Common myeloid progenitor, CD34-positive (primary cell): ENCODE data around the gene PARD6B.
"Not testable (repeated sequence)": the region's sequence is repeated elsewhere in the genome, so short reads cannot be mapped to it uniquely, and the experiment has no call there.

Experiments used
- CTCF ChIA-PET: fragments of 350-600 bp; sonication (Branson Sonifier 250); formaldehyde crosslinking; loops from one replicate; lab custom pipeline; 2021; ENCODE audit warnings: antibody characterized with exemption; lab: Charles Lee
- POLR2A ChIA-PET: fragments of 350-600 bp; sonication (Branson Sonifier 250); formaldehyde crosslinking; loops from one replicate; lab custom pipeline; 2021; ENCODE audit warnings: antibody characterized with exemption; lab: Charles Lee
- DNase-seq, 3 donors: peaks; one replicate each; pipeline versions ENCODE4 v3.0.0 to v3.0.0-alpha.2; 2013
- H3K27ac ChIP-seq, 2 experiments: 1 replicate in 1 of 2; 2 replicates in 1 of 2; pipeline ENCODE4 v1.7.0; 2013; ENCODE audit warnings: inconsistent platforms in 2 of 2, low read length in 2 of 2, mild to moderate bottlenecking in 2 of 2, low read depth in 1 of 2, moderate library complexity in 1 of 2; ENCODE audit not compliant: severe bottlenecking in 2 of 2, insufficient read depth in 1 of 2, poor library complexity in 1 of 2
- H3K27me3 ChIP-seq, 5 experiments: replicated peaks in 2 of 5; 1 replicate in 3 of 5; 2 replicates in 2 of 5; pipeline versions ENCODE4 v1.6.1 to v1.7.0; 2013; ENCODE audit warnings: low read length in 4 of 5, mild to moderate bottlenecking in 2 of 5, moderate library complexity in 2 of 5, inconsistent platforms in 1 of 5; ENCODE audit not compliant: insufficient read depth in 5 of 5, control insufficient read depth in 4 of 5
- H3K36me3 ChIP-seq, 4 experiments: 1 replicate in 2 of 4; 2 replicates in 2 of 4; pipeline versions ENCODE4 v1.6.1 to v1.7.0; 2013; ENCODE audit warnings: low read length in 3 of 4, control low read depth in 1 of 4, mild to moderate bottlenecking in 1 of 4; ENCODE audit not compliant: control insufficient read depth in 4 of 4, insufficient read depth in 4 of 4
- H3K4me1 ChIP-seq, 4 experiments: 1 replicate in 3 of 4; 2 replicates in 1 of 4; pipeline versions ENCODE4 v1.6.1 to v1.7.1; 2013; ENCODE audit warnings: low read length in 3 of 4, mild to moderate bottlenecking in 3 of 4, control low read depth in 1 of 4, inconsistent platforms in 1 of 4, moderate library complexity in 1 of 4; ENCODE audit not compliant: control insufficient read depth in 4 of 4, insufficient read depth in 4 of 4; ENCODE audit errors: control extremely low read depth in 1 of 4
- H3K4me3 ChIP-seq, 7 experiments: 1 replicate in 4 of 7; 2 replicates in 3 of 7; pipeline versions ENCODE4 v1.5.1 to v1.7.0; 2013; ENCODE audit warnings: mild to moderate bottlenecking in 7 of 7, low read length in 6 of 7, moderate library complexity in 6 of 7, inconsistent platforms in 2 of 7, low read depth in 2 of 7, control low read depth in 1 of 7; ENCODE audit not compliant: insufficient read depth in 4 of 7, control insufficient read depth in 1 of 7; ENCODE audit errors: extremely low read depth in 1 of 7
- H3K9me3 ChIP-seq, 5 experiments: 1 replicate in 4 of 5; 2 replicates in 1 of 5; pipeline versions ENCODE4 v1.6.1 to v1.7.1; 2013; ENCODE audit warnings: low read length in 4 of 5, mild to moderate bottlenecking in 2 of 5, inconsistent platforms in 1 of 5, low read depth in 1 of 5, moderate library complexity in 1 of 5; ENCODE audit not compliant: control insufficient read depth in 4 of 5, insufficient read depth in 2 of 5; ENCODE audit errors: control extremely low read depth in 1 of 5
- WGBS: methylation state at CpG from one replicate; pipeline ENCODE4 v1.1.5; 2013; ENCODE audit not compliant: insufficient coverage; 5-methylcytosine and 5-hydroxymethylcytosine counted together

Gene PARD6B

DNA sequence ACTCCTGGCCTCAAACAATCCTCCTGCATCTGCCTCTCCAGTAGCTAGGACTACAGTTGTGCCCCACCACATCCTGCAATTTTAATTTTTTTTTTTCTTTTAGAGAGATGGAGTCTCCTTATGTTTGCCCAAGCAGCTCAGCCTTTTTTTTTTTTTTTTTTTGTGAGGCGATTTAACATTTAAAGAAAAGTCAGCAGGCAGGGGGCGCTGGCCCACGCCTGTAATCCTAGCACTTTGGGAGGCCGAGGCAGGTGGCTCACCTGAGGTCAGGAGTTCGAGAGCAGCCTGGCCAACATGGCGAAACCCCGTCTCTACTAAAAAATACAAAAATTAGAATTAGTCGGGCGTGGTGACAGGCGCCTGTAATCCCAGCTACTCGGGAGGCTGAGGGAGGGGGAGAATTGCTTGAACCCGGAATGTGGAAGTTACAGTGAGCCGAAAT lies 62.2 kb downstream of the PARD6B start:
- Histone ChIP-seq H3K4me3 (peak overlapping the region in 1 of 7 experiments; percentile 78), H3K4me1 (peaks cover 0 to 24% (median 20%) of the 10 kb centered on the region in 4 experiments)
- WGBS = 50% methylated on average over 9 of the region's 13 CpGs
- not testable (repeated sequence) for H3K27me3 ChIP-seq, H3K9me3 ChIP-seq, H3K36me3 ChIP-seq, H3K27ac ChIP-seq
- CTCF ChIA-PET = interaction anchor here (1.1 to 2.5 kb wide), 17 partner anchors 9 to 188 kb away, joined by 3 to 28 read pairs (median 6); partner anchors contain the start of genes ADNP, DPM1 and MOCS3
- POLR2A ChIA-PET = interaction anchor here (0.6 to 2.6 kb wide), 4 partner anchors 10 to 165 kb away, joined by 4 to 15 read pairs (median 6); partner anchors contain the start of genes ADNP, DPM1 and MOCS3
- peak; percentile 60 to 69 (median 67) for DNase-seq

DNA sequence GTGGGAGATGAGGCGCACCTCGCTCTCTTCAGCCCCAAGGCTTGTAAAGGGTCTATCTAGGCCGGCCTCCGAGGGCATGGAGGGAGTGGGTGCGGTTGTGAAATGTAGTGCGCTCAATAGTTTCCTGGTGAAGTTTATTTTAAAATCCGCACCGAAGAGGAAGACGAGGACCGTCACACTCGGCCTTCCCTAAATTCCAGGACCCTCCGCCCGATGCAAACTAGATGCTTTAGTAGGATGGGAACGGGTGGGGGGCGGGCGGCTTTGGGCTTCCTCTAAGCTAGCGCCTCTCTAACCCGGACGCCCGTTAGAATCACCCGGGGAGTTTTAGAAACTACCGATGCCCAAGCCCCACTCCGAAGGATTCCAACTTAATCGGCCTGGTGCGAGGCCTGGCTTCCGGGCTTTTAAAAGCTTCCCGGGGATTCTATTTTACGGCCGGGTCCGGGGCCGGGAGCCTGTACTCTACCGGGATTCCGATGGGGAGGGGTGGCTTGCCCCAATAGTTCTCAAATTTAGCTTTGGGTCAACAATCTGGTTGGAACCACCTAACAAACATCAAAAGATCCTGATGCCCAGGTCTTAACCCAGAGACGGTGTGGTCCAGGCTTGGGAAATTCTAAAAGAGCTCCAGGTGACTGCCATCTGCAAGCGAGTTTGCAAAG lies 62.9 kb downstream of the PARD6B start:
- peak overlapping the region; percentile 77 to 91 (median 84) for H3K4me3 ChIP-seq
- DNase-seq = peak in 2 of 3 donors; percentile 37 to 48
- H3K36me3 ChIP-seq = peaks cover 0 to 6% (median 0%) of the 10 kb centered on the region in 4 experiments
- ChIA-PET POLR2A (interaction anchor here (0.6 to 2.6 kb wide), 7 partner anchors 24 to 164 kb away, joined by 3 to 15 read pairs (median 4); partner anchors contain the start of genes ADNP, DPM1 and MOCS3), CTCF (interaction anchor here (0.6 to 2.5 kb wide), 46 partner anchors 8 to 511 kb away, joined by 3 to 28 read pairs (median 5); partner anchors contain the start of genes ADNP, DPM1 and MOCS3)
- peaks cover 0 to 24% (median 19%) of the 10 kb centered on the region in 4 experiments for H3K4me1 ChIP-seq
- H3K27me3 ChIP-seq = no peaks in the 10 kb centered on the region
- H3K9me3 ChIP-seq = no peaks in the 10 kb centered on the region
- 0% methylated on average over 22 of the region's 35 CpGs for WGBS
- no peak overlapping the region for H3K27ac ChIP-seq

DNA sequence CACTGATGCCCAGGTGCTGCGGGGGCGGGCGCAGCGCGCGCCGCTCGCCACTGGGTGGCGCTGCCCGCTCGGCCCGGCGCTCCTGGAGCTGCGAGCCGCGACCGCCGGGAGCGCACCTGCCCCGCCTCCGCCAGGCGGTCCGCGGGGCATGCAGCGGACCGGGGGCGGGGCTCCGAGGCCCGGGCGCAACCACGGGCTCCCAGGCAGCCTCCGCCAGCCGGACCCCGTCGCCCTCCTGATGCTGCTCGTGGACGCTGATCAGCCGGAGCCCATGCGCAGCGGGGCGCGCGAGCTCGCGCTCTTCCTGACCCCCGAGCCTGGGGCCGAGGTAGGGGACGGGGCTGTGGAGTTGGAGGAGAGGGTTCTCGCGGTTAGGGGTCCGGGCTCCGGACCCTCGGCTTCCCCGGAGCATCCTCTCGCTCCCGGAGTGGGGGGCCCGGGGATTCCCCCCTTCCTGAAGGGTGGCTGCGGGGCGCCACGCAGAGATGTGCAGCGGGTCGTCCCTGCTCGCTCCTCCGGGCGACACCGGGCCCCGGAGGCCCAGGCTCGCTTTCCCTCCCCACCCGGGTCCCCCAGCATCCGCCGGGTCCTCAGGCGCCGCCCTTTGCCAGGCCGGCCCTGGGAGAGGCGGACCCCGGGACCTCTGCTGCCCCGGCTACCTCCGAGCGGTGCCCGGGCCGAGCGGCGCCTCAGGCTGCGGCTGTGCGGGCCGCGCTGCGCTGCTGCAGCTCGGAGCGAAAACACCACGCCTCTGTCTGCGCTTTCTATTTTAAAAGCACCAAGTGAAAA lies 63.7 kb downstream of the PARD6B start, which contains the start of gene BCAS4:
Gene BCAS4, plus strand, starts transcription at position 216 of the 789 bp plus-strand sequence. Its CDS starts 23 bp downstream, at position 239.
- H3K27ac ChIP-seq = peak within 1 kb of the TSS in 1 of 2 experiments; percentile 61
- peak within 1 kb of the TSS; percentile 77 to 91 (median 84) for H3K4me3 ChIP-seq
- no peaks in the 10 kb centered on the region for H3K9me3 ChIP-seq
- DNase-seq = peak; percentile 80 to 91 (median 90)
- H3K27me3 ChIP-seq = no peaks in the 10 kb centered on the region
- CTCF ChIA-PET = interaction anchor here (0.6 to 2.5 kb wide), 43 partner anchors 7 to 511 kb away, joined by 3 to 28 read pairs (median 5); partner anchors contain the start of genes ADNP, DPM1 and MOCS3
- under 1% methylated on average over 73 of the region's 92 CpGs for WGBS
- H3K4me1 ChIP-seq = peaks cover 0 to 24% (median 19%) of the 10 kb centered on the region in 4 experiments
- POLR2A ChIA-PET = interaction anchor here (0.6 to 2.6 kb wide), 8 partner anchors 24 to 665 kb away, joined by 3 to 15 read pairs (median 4); partner anchors contain the start of genes ADNP, DPM1 and MOCS3
- peaks cover 0 to 6% (median 0%) of the 10 kb centered on the region in 4 experiments for H3K36me3 ChIP-seq

DNA sequence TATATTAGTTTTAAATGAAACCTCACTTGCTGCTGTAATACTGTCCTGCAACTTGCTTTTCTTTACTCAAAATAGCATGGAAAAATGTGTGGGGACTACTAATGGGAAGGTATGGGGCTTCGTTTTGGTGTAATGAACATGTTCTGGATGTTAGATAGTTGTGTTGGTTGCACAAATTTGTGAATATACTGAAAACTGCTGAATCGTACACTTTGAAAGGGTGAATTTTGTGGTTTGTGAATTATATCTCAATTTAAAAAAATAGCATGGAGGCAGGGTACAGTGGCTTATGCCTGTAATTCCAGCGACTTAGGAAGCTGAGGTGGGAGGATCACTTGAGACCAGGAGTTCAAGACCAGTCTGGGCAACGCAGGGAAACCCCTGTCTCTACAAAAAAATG lies 65.8 kb downstream of the PARD6B start:
- POLR2A ChIA-PET = no interaction called here
- Histone ChIP-seq H3K36me3 (peaks cover 0 to 8% (median 0%) of the 10 kb centered on the region in 4 experiments), H3K27ac (no peak overlapping the region), H3K27me3 (no peaks in the 10 kb centered on the region), H3K4me3 (no peak overlapping the region), H3K9me3 (no peaks in the 10 kb centered on the region), H3K4me1 (peaks cover 0 to 18% (median 12%) of the 10 kb centered on the region in 4 experiments)
- CTCF ChIA-PET = no interaction called here
- WGBS = 93% methylated on average over 3 of the region's 4 CpGs
- DNase-seq = no peak

DNA sequence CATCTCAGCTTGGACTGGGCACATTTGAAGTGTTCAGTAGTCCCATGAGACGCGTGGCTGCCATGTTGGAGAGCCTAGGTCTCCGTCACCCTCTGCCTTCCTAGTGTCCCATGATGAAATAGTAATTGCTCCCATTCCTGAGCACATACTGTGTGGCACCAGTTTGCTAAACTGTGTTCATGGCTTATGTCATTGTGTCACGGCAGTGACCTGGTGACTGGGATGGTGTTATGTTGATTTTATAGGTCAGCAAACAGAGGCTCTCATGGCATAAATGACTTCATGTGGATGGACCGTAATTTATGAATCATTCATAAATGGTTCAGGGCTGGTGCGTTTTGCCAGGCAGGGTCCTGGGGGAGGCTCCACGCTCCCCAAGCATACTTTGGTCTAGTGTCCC lies 67.3 kb downstream of the PARD6B start:
- POLR2A ChIA-PET = no interaction called here
- Histone ChIP-seq H3K36me3 (peaks cover 0 to 8% (median 0%) of the 10 kb centered on the region in 4 experiments), H3K9me3 (no peaks in the 10 kb centered on the region), H3K4me3 (no peak overlapping the region), H3K27ac (no peak overlapping the region), H3K27me3 (no peaks in the 10 kb centered on the region), H3K4me1 (peaks cover 0 to 18% (median 12%) of the 10 kb centered on the region in 4 experiments)
- DNase-seq = no peak
- CTCF ChIA-PET = interaction anchor here (1.1 to 2.6 kb wide), 2 partner anchors 8 to 17 kb away, joined by 5 to 8 read pairs; no protein-coding TSS in a partner anchor
- WGBS = 97% methylated on average over 7 of the region's 7 CpGs

- POLR2A ChIA-PET = no interaction called here
Observed at GRCh38 chr20:50799176-50799889, 68.0 kb downstream of the PARD6B start.

More at GRCh38 chr20:50799176-50799889, 68.0 kb downstream of the PARD6B start:
- no peak for DNase-seq
- Histone ChIP-seq H3K36me3 (peaks cover 0 to 8% (median 0%) of the 10 kb centered on the region in 4 experiments), H3K4me3 (no peak overlapping the region), H3K27ac (no peak overlapping the region), H3K27me3 (no peaks in the 10 kb centered on the region), H3K9me3 (no peaks in the 10 kb centered on the region), H3K4me1 (peaks cover 0 to 14% (median 12%) of the 10 kb centered on the region in 4 experiments)
- 90% methylated on average over 11 of the region's 13 CpGs for WGBS
- CTCF ChIA-PET = interaction anchor here (1.1 to 2.6 kb wide), 3 partner anchors 9 to 20 kb away, joined by 4 to 8 read pairs (median 5); no protein-coding TSS in a partner anchor
